RWPE1 (cell line): ENCODE results near the gene TSHZ2.

Experiments used
- CTCF ChIA-PET: fragments of 350-600 bp; sonication (Branson Sonifier 250); formaldehyde crosslinking; extraction: SDS; loops from one replicate; lab custom pipeline; 2021; lab: Yijun Ruan, JAX
- POLR2A ChIA-PET: fragments of 400-600 bp; formaldehyde crosslinking; extraction: SDS; loops from one replicate; lab custom pipeline; 2020; ENCODE audit warnings: antibody characterized with exemption; ENCODE audit not compliant: low non-redundant PET; lab: Yijun Ruan, JAX
- DNase-seq: peaks from one replicate; pipeline ENCODE4 v3.0.0; 2012; ENCODE audit warnings: low spot score
- H3K27ac ChIP-seq: fragments of 450-650 bp; 2 replicates; pipeline ENCODE4 v1.5.1; 2017
- TF ChIP-seq, protein P1 (sequence below): fragments of 450-650 bp; conservative IDR thresholded peaks from 2 replicates; pipeline ENCODE4 v1.5.1; 2017; ENCODE audit warnings: low read depth, mild to moderate bottlenecking

The TSHZ2 gene

DNA sequence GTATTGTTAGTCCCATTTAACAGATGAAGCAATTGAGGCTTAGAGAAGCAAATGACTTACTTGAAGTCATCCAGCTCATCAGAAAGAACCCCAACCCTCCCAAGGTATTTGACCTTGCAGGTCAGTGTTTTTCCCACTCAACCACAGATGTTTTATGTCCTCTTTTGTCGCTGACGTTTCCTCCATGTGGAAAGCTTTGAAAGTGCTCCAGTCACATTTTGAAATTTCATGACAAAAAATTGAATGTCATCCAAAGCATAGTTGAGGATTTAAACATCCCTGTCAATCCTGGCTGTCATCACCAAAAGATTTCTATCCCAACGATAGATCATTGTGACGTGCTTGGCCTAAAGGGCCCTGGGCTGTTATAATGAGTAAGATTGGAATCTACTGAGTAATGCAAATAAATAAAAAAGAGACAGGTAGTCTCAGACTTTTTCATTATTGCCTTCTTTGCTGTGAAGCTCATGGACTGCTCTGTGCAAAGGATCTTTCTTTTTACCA, 102.7 kb downstream of the TSHZ2 start:
- TF ChIP-seq, protein P1, sequence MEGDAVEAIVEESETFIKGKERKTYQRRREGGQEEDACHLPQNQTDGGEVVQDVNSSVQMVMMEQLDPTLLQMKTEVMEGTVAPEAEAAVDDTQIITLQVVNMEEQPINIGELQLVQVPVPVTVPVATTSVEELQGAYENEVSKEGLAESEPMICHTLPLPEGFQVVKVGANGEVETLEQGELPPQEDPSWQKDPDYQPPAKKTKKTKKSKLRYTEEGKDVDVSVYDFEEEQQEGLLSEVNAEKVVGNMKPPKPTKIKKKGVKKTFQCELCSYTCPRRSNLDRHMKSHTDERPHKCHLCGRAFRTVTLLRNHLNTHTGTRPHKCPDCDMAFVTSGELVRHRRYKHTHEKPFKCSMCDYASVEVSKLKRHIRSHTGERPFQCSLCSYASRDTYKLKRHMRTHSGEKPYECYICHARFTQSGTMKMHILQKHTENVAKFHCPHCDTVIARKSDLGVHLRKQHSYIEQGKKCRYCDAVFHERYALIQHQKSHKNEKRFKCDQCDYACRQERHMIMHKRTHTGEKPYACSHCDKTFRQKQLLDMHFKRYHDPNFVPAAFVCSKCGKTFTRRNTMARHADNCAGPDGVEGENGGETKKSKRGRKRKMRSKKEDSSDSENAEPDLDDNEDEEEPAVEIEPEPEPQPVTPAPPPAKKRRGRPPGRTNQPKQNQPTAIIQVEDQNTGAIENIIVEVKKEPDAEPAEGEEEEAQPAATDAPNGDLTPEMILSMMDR = no peak
- H3K27ac ChIP-seq = no peak overlapping the region
- ChIA-PET CTCF (interaction anchor here (0.7 to 0.9 kb wide), 2 partner anchors 19 to 401 kb away, joined by 3 to 4 read pairs; no protein-coding TSS in a partner anchor), POLR2A (no interaction called here)
- DNase-seq = peak; percentile 84

DNA sequence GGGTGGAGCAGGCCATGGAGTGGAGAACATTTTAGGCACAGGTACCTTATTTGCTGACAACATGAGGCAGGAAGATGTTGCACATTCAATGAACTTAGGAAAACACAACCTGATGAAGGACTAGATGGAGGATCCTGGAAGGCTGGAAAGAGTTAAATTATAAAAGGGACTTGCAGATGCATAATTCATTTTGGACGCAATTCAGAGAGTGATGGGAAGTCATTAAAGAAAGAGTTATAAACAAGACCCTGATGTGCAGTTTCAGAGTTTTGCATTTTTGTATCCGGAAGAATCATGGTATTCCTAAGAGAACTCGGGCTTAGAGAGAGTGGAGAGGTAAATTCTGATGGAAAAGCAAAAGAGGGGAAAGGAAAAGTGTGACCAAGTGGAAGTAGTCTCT, 104.5 kb downstream of the TSHZ2 start:
- CTCF ChIA-PET = interaction anchor here (0.6 kb wide), 1 partner anchor 140 kb away, joined by 3 read pairs; no protein-coding TSS in a partner anchor
- TF ChIP-seq, protein P1 = no peak
- no peak for DNase-seq
- POLR2A ChIA-PET = no interaction called here
- no peak overlapping the region for H3K27ac ChIP-seq

DNA sequence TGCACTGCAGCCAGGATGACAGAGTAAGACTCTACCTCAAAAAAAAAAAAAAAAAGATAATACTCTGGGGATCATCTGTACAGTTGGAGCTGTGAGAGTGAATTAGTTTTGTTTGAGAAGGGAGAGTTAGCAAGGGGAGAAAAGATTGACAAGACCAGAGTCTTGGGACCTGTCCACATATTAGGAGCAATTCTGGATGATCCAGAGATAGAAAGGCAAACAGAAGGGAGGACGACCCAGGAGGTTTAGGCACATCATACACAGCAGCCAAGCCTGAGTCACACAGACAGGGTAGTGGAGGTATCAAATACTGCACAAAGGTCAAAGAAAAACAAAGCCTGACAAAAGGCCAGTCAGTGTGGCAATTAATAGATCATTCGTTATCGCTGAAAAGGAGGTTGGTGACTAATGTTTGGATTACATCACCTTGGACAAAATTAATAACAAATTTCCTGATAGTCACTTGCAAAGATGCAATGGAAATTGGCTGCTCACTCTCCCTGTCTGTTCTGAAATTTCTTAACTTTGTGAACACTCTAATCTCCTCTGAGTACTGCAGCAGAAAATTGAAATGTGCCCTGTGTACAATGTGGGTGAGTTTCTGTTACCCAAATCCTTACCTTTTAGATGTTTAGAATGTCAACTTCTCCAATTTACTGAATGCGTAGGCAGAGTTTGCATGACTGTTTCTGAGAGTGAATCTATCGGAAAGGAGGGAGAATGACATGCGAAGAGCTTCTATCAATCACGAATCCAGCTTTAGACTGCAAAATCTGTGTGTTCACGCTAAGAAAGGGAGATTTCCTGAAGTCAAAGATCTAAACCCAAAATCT, 105.4 kb downstream of the TSHZ2 start:
- peak; percentile 62 for DNase-seq
- ChIA-PET CTCF (interaction anchor here (0.7 to 0.8 kb wide), 2 partner anchors 16 to 71 kb away, joined by 3 read pairs; no protein-coding TSS in a partner anchor), POLR2A (no interaction called here)
- TF ChIP-seq, protein P1 = no peak
- no peak overlapping the region for H3K27ac ChIP-seq

DNA sequence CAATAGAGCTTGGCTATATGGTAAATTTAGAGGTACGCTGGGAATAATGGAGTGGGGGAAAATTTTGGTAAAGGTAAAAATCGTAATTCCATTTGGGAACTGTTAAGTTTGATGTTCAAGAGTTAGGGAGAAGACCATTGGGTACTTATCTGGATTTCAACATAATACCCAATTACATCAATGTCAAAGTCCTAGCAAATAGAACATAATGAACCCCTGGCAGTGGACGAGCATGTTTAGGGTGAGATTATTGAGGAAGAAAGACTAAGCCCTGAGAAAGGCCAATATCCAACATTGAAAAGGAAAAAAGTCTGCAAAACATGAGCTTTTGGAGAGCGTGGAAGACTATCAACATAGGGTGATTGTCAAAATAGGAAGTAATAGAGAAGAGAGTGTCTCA, 106.6 kb downstream of the TSHZ2 start:
- DNase-seq = no peak
- TF ChIP-seq, protein P1 = no peak
- no peak overlapping the region for H3K27ac ChIP-seq
- CTCF ChIA-PET = interaction anchor here (0.8 kb wide), 1 partner anchor 70 kb away, joined by 3 read pairs; no protein-coding TSS in a partner anchor
- POLR2A ChIA-PET = no interaction called here

DNA sequence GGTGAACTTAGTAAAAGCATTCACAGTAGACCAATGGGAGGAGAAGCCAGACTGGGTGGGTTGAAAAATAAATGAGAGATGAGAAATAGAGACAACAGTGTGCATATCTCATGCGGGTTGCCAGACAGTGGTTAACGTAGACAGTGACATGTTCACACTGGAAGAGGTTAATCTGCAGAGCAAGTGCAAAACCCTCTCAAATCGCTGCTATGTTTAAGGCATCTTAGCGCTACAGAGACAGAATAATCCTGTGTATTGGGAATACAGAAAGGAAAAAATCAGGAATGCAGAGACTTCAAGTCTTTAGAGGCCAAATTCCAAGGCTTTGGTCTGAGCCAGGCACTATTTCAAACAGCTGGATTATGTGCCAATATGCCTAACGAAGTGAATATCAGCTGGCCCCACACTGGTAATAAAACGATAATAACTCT, 107.1 kb downstream of the TSHZ2 start:
- ChIA-PET CTCF (no interaction called here), POLR2A (no interaction called here)
- DNase-seq = no peak
- TF ChIP-seq, protein P1 = no peak
- no peak overlapping the region for H3K27ac ChIP-seq

DNA sequence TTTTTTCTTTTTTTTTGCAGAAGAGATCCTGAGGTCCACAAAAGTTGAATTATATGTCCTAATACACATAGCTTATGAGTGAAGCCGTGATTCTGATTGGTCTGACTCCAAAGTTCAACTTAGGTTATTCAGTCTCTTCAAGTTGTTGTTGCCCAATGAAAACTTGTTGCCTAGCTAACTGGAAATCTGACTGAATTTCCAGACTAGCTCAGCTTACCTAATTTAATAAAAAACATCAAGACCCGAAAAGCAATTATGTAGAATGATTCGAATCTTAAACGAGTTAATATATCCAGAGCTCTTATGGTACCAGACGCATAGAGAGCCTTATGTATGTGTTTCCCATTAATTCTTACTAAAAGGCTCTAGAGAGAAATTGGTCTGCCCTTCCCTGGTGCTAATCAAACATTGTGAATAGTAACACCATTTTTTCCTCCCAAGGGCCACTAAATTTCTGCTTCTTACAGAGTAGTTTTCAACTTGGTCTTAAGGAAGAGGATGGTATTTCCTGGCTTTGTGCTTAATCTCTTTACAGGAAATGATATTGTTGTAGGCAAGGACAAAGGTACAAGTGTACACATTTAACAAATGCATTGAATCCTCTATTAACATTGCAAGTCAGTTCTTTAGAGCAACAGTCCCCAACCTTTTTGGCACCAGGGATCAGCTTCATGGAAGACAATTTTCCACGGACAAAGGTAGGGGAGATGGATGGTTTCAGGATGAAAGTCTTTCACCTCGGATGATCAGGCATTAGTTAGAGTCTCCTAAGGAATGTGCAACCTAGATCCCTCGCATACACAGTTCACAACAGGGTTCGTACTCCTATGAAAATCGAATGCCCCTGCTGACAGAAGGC, 107.9 kb downstream of the TSHZ2 start:
- ChIA-PET POLR2A (no interaction called here), CTCF (no interaction called here)
- no peak overlapping the region for H3K27ac ChIP-seq
- no peak for DNase-seq
- TF ChIP-seq, protein P1 = no peak
